OCI-LY1 (cell line): ENCODE results near the gene SULT2B1.

Source experiments
- H2AFZ ChIP-seq: fragments of 200-600 bp; sonication (generic), shearing (Covaris generic); 2 replicates; pipeline ENCODE4 v1.6.0; 2014; ENCODE audit warnings: antibody characterized with exemption, mild to moderate bottlenecking, low read length
- H3F3A ChIP-seq: fragments of 200-600 bp; sonication (generic), shearing (Covaris generic); 2 replicates; pipeline ENCODE4 v1.6.0; 2014; ENCODE audit warnings: mild to moderate bottlenecking, antibody characterized with exemption, low read length, moderate library complexity; ENCODE audit not compliant: insufficient read depth
- H3K27ac ChIP-seq: fragments of 200-600 bp; sonication (generic); 2 replicates; pipeline ENCODE4 v1.5.1; 2014; ENCODE audit warnings: low read length, mixed run types, mild to moderate bottlenecking, low read depth; ENCODE audit not compliant: poor library complexity, severe bottlenecking
- H3K27me3 ChIP-seq: fragments of 200-600 bp; sonication (generic); 2 replicates; pipeline ENCODE4 v1.6.0; 2014; ENCODE audit warnings: antibody characterized with exemption, mild to moderate bottlenecking, low read length, moderate library complexity; ENCODE audit not compliant: insufficient read depth
- H3K36me3 ChIP-seq: fragments of 200-600 bp; sonication (generic); 2 replicates; pipeline ENCODE4 v1.6.1; 2014; ENCODE audit warnings: mild to moderate bottlenecking, antibody characterized with exemption, low read length, moderate library complexity, mixed read lengths; ENCODE audit not compliant: insufficient read depth
- H3K4me1 ChIP-seq: fragments of 200-600 bp; sonication (generic); 2 replicates; pipeline ENCODE4 v1.5.1; 2014; ENCODE audit warnings: mild to moderate bottlenecking, low read length, moderate library complexity; ENCODE audit not compliant: insufficient read depth, severe bottlenecking
- H3K4me2 ChIP-seq: fragments of 200-600 bp; sonication (generic), shearing (Covaris generic); 2 replicates; pipeline ENCODE4 v1.6.1; 2014; ENCODE audit warnings: low read length
- H3K4me3 ChIP-seq: fragments of 200-600 bp; sonication (generic); 2 replicates; pipeline ENCODE4 v1.5.1; 2014; ENCODE audit warnings: low read length, low read depth, mild to moderate bottlenecking, mixed read lengths; ENCODE audit not compliant: poor library complexity, severe bottlenecking
- H3K79me2 ChIP-seq: fragments of 200-600 bp; shearing (Covaris generic); 2 replicates; pipeline ENCODE4 v1.6.1; 2016; ENCODE audit warnings: mixed run types, low read length, mixed read lengths; ENCODE audit not compliant: insufficient read depth
- H3K9ac ChIP-seq: fragments of 200-600 bp; sonication (generic), shearing (Covaris generic); 2 replicates; pipeline ENCODE4 v1.6.1; 2014; ENCODE audit warnings: mild to moderate bottlenecking, low read length, mixed read lengths
- H3K9me2 ChIP-seq: fragments of 200-600 bp; sonication (generic), shearing (Covaris generic); 2 replicates; pipeline ENCODE4 v1.6.1; 2014; ENCODE audit warnings: low read depth, mild to moderate bottlenecking, low read length, mixed read lengths
- H3K9me3 ChIP-seq: fragments of 200-600 bp; shearing (Covaris generic); 2 replicates; pipeline ENCODE4 v1.6.1; 2014; ENCODE audit warnings: low read length, mixed read lengths
- H4K20me1 ChIP-seq: fragments of 200-600 bp; sonication (generic), shearing (Covaris generic); 2 replicates; pipeline ENCODE4 v1.6.0; 2016; ENCODE audit warnings: mild to moderate bottlenecking, low read length; ENCODE audit not compliant: insufficient read depth
- EZH2 ChIP-seq: fragments of 200-600 bp; sonication (generic), shearing (Covaris generic); IDR thresholded peaks from 2 replicates; pipeline ENCODE4 v1.8.0; 2017; ENCODE audit warnings: borderline replicate concordance, mixed run types, mild to moderate bottlenecking, antibody characterized with exemption, low read length, moderate library complexity, mixed read lengths
- TF ChIP-seq, protein P1 (sequence below): fragments of 200-600 bp; sonication (generic), shearing (Covaris generic); IDR thresholded peaks from 2 replicates; pipeline ENCODE4 v1.5.1; 2017; ENCODE audit warnings: mild to moderate bottlenecking, antibody characterized with exemption, low read length, moderate library complexity, mixed read lengths

The SULT2B1 gene

DNA sequence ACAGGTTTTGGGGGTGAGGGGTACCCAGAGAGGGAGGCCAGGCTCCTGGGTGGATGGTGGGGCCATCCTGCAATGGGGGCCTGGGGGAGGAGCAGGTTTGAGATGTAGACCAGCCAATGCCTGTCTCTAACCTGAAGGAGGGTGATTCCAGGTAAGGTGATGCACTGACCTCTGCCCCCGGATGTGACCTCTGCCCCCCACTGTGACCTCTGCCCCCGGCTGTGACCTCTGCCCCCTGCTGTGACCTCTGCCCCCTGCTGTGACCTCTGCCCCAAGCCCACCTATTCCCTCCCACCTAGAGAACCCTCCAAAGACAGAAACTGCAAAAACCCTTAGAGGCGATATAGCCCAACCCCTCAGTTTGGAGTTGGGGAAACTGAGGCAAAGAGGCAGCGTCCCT is 44.3 kb downstream of the SULT2B1 start:
- Histone ChIP-seq H3K79me2 (no peaks in the 10 kb centered on the region), H3K27me3 (peaks cover 4% of the 10 kb centered on the region; the same call in 1 of the 2 replicates), H3K4me3 (no peak overlapping the region), H3K27ac (no peak overlapping the region), H3K9ac (no peak overlapping the region), H3K4me1 (peaks cover 9% of the 10 kb centered on the region), H3K36me3 (no peaks in the 10 kb centered on the region; the same call in 1 of the 2 replicates), H3K9me2 (no peaks in the 10 kb centered on the region), H3F3A (no peaks in the 10 kb centered on the region), H3K9me3 (no peaks in the 10 kb centered on the region), H3K4me2 (peak overlapping the region; percentile 14; the same call in 1 of the 2 replicates), H4K20me1 (no peaks in the 10 kb centered on the region), H2AFZ (no peak overlapping the region)
- no peak for TF ChIP-seq EZH2
- TF ChIP-seq, protein P1, sequence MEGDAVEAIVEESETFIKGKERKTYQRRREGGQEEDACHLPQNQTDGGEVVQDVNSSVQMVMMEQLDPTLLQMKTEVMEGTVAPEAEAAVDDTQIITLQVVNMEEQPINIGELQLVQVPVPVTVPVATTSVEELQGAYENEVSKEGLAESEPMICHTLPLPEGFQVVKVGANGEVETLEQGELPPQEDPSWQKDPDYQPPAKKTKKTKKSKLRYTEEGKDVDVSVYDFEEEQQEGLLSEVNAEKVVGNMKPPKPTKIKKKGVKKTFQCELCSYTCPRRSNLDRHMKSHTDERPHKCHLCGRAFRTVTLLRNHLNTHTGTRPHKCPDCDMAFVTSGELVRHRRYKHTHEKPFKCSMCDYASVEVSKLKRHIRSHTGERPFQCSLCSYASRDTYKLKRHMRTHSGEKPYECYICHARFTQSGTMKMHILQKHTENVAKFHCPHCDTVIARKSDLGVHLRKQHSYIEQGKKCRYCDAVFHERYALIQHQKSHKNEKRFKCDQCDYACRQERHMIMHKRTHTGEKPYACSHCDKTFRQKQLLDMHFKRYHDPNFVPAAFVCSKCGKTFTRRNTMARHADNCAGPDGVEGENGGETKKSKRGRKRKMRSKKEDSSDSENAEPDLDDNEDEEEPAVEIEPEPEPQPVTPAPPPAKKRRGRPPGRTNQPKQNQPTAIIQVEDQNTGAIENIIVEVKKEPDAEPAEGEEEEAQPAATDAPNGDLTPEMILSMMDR, result no peak

DNA sequence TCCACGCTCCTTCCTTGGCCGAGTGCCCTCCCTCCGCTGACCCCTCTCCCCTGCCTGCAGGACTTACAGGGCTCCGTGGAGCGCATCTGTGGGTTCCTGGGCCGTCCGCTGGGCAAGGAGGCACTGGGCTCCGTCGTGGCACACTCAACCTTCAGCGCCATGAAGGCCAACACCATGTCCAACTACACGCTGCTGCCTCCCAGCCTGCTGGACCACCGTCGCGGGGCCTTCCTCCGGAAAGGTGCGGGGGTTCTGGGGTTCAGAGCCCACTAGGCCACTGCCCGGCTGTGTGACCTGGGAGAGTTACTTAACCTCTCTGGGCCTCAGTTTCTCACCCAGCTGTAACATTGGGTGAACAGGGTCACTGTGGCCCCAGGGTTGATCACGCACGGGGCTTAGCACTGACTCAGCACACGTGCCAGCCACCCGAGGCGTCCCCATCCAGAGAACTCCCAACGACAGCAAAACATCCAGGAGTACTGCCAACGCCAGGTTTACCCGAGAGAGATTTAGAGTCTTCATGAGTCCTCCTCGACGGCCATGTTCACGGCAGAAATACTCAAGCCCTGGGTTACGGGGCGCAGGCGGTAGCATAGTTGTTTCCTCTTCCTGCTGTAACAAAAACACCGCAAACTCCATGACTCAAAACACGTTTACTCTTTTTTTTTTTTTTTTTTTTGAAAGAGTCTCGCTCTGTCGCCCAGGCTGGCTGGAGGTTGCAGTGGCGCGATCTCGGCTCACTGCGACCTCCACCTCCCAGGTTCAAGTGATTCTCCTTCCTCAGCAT is 44.9 kb downstream of the SULT2B1 start:
- H3K36me3 ChIP-seq, result no peaks in the 10 kb centered on the region; the same call in 1 of the 2 replicates
- H3K9me2 ChIP-seq, result no peaks in the 10 kb centered on the region
- H3F3A ChIP-seq, result no peaks in the 10 kb centered on the region
- TF ChIP-seq EZH2, result no peak
- TF ChIP-seq, protein P1, result no peak
- peaks cover 4% of the 10 kb centered on the region; the same call in 1 of the 2 replicates for H3K27me3 ChIP-seq
- H3K79me2 ChIP-seq, result no peaks in the 10 kb centered on the region
- H4K20me1 ChIP-seq, result no peaks in the 10 kb centered on the region
- H3K4me3 ChIP-seq, result peak overlapping the region; percentile 30
- no peak overlapping the region for H3K27ac ChIP-seq
- H3K4me1 ChIP-seq, result peaks cover 9% of the 10 kb centered on the region
- H2AFZ ChIP-seq, result no peak overlapping the region
- H3K4me2 ChIP-seq, result peak overlapping the region; percentile 14; the same call in 1 of the 2 replicates
- H3K9me3 ChIP-seq, result no peaks in the 10 kb centered on the region
- H3K9ac ChIP-seq, result no peak overlapping the region; the same call in 1 of the 2 replicates

DNA sequence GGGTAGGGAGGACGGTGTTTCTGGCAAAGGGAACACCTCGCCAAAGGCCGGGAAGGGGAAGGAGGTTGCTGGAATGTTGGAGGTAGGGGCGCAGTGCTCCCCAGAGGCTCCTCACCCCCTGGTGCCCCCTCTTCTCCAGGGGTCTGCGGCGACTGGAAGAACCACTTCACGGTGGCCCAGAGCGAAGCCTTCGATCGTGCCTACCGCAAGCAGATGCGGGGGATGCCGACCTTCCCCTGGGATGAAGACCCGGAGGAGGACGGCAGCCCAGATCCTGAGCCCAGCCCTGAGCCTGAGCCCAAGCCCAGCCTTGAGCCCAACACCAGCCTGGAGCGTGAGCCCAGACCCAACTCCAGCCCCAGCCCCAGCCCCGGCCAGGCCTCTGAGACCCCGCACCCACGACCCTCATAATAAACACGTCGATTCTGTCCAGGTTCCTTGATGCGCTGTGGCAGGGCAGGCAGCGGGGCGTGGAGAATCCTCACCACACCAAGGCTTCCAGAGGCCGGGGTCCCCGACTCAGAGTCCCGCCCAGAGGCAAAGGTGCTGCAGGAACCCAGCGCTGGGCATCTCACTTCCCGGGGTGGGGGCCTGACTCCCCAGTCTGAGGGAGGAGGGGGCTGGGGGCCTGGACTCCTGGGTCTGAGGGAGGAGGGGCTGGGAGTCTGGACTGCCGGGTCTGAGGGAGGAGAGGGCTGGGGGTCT is 47.2 kb downstream of the SULT2B1 start:
- H3K4me3 ChIP-seq, result no peak overlapping the region
- H3K9ac ChIP-seq, result no peak overlapping the region

More for the DNA sequence above, 47.2 kb downstream of the SULT2B1 start:
- Histone ChIP-seq H3K9me2 (no peaks in the 10 kb centered on the region), H3K4me2 (no peak overlapping the region), H3K4me1 (peaks cover 9% of the 10 kb centered on the region), H4K20me1 (no peaks in the 10 kb centered on the region), H3F3A (no peaks in the 10 kb centered on the region), H3K79me2 (no peaks in the 10 kb centered on the region), H3K27me3 (peaks cover 4% of the 10 kb centered on the region; the same call in 1 of the 2 replicates), H3K27ac (no peak overlapping the region), H2AFZ (no peak overlapping the region), H3K36me3 (no peaks in the 10 kb centered on the region; the same call in 1 of the 2 replicates), H3K9me3 (no peaks in the 10 kb centered on the region)
- no peak for TF ChIP-seq EZH2
- TF ChIP-seq, protein P1, result no peak
